T-helper 1 cell (primary cell): ENCODE results near the gene KDM4B.
"Not testable (repeated sequence)": the region's sequence is repeated elsewhere in the genome, so short reads cannot be mapped to it uniquely, and the experiment has no call there.

Source experiments
- DNase-seq, 5 donors: peaks; one replicate each; pipeline ENCODE4 v3.0.0-alpha.2; 2012 to 2020

KDM4B gene

GRCh38 chr19:5186293-5187050 is 217.6 kb downstream of the KDM4B start:
- DNase-seq, result no peak

GRCh38 chr19:5188548-5189317 is 219.8 kb downstream of the KDM4B start:
- DNase-seq, result no peak

DNA sequence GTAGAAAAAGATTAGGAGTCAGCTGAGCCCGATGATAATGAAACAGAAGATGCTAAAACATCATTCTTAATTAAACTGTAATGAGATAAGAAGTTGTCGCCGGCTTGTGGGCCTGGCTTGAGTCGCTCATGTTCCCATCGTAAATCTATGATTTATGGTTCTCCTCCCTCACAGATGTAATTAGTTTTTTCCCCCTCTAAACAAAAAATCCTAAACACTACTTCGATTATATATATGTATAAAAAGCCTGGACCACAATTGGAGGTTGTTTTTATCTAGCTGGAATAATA is 220.3 kb downstream of the KDM4B start:
- no peak for DNase-seq

GRCh38 chr19:5191091-5191490 is 222.2 kb downstream of the KDM4B start:
- no peak for DNase-seq

DNA sequence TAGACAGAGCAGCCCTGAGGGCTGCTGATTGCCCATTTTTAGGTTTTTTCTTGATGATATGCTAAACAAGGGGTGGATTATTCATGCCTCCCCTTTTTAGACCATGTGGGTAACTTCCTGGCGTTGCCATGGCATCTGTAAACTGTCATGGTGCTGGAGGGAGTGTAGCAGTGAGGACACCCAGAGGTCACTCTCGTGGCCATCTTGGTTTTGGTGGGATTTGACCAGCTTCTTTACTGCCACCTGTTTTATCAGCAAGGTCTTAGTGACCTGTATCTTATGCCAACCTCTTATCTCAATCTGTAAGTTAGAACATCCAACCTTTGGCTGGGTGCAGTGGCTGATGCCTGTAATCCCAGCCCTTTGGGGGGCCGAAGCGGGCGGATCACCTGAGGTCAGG is 223.7 kb downstream of the KDM4B start:
- no peak for DNase-seq

GRCh38 chr19:5193192-5193591 is 224.3 kb downstream of the KDM4B start:
- DNase-seq, result no peak

DNA sequence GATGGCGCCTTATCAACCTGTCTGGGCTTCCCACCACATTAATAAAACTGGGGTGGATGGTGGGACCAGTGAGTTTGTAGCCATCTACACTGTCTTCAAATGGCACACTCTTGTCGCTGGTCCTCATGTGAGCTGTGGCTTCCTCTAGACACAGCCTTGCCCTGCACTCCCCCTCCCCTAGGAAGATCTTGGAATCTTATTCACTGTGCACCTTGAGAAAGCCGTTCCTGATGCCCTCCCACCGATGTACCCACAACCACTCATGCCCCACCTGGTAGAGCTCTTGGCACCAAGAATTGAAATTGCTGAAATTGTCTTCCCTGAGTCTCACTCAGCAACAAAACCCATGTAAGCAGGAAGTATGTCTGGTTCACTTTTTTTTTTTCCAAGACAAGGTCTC is 225.7 kb downstream of the KDM4B start:
- DNase-seq, result no peak

GRCh38 chr19:5195587-5195986 is 226.7 kb downstream of the KDM4B start:
- not testable (repeated sequence) for DNase-seq

- no peak for DNase-seq
Measured at GRCh38 chr19:5196832-5197231, 227.9 kb downstream of the KDM4B start.

DNA sequence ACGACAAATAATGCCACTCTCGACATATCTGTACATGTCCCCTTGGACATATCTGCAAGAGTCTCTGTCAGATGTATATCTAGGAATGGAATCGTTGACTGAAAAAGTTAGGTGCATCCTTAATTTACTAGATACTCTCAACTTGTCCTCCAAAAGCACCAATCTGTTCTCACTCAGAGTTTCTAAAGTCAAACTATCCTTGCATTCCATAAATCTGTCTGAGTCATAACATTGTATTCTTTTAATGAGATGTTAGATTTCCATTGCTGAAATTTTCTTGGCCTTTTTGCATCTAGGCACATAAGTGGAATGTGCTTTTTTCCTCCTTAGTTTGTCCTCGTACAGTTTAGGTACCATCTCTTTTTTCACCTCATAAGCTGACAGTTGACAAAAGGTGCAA is 231.9 kb downstream of the KDM4B start:
- no peak for DNase-seq

DNA sequence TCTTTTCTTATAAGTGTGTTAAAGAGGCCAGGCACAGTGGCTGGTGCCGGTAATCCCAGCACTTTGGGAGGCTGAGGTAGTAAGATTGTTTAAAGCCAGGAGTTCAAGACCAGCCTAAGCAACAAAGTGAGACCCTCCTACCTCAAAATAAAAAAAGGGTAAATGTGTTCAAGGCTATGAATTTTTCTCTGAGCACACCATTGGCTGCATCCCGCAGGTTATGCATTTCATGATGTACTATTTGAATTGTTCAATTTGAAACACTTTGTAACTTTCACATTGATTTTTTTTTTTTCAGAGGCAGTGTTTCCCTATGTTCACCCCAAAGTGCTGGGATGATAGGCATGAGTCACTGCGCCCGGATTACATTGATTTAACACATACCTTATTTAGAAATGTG is 233.6 kb downstream of the KDM4B start:
- no peak for DNase-seq
